HG02885 (cell line): Measurements from ENCODE around the gene ATP5MC2.
"Not testable (repeated sequence)": the region's sequence is repeated elsewhere in the genome, so short reads cannot be mapped to it uniquely, and the experiment has no call there.

Source experiments
- ATAC-seq: cut with Tn5 transposase; IDR thresholded peaks from one replicate; pipeline ENCODE4 v1.9.1; 2021; ENCODE audit warnings: mild to moderate bottlenecking; ENCODE audit not compliant: unreplicated experiment, poor library complexity

The ATP5MC2 gene

DNA sequence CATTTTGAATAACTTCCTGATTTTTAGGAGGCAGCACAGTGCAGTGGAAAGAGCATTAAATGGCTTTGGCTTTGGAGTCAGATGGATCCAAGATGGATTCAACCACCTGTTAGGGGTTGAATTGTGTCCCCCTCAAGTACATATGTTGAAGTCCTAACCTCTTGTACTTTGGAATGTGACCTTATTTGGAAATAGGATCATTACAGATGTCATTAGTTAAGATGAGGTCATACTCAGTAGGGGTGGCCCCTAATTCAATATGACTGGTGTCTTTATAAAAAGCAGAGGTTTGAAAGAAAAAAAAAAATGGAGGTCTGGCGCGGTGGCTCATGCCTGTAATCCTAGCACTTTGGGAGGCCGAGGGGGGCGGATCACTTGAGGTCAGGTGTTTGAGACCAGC lies 18.8 kb downstream of the ATP5MC2 start:
- no peak for ATAC-seq

DNA sequence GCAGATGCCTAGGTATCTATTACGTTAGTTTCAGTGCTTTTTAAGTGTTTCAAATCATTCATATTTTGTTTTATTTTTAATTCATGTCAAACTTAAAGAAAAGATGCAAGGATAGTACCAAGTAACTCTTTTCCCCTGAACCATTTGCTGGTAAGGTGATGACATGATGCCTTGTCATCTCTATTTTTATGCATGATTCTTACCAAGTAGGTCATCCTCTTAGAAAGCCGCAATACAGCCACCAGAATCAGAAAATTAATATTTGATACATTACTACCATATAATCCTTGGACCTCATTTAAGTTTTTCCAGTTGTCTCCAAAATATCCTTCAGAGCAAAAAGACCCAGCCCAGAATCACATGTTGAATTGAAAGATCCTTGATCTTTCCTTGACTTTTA lies 22.3 kb downstream of the ATP5MC2 start:
- ATAC-seq, result no peak

DNA sequence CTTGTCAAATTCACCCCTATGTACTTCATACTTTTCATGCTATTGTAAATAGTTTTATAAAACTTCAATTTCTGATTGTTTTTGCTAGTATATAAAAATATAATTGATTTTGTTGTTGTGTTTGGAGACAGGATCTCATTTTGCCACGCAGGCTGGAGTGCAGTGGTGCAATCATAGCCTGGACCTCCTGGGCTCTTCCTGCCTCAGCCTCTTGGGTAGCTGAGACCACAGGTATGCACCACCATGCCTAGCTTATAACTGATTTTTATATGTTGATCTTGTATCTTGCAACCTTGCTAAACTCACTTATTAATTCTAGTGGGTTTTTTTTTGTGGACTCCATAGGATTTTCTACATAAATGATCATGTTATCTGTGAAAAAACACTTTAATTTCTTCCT lies 23.5 kb downstream of the ATP5MC2 start:
- ATAC-seq, result no peak

DNA sequence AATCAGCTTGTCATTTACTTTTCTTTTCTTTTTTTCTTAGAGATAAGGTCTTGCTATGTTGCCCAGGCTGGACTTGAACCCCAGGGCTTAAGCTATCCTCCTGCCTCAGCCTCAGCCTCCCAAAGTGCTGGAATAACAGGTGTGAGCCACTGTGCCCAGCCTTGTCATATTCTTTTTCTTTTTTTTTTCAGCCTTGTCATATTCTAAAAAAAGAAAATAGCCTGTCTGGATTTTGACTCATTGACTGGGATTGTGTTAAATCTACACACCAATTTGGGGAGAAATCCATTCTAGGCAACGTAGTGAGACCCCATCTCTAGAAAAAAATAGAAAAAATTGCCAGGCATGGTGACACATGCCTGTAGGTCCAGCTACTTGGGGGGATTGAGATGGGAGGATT lies 24.1 kb downstream of the ATP5MC2 start:
- no peak for ATAC-seq

DNA sequence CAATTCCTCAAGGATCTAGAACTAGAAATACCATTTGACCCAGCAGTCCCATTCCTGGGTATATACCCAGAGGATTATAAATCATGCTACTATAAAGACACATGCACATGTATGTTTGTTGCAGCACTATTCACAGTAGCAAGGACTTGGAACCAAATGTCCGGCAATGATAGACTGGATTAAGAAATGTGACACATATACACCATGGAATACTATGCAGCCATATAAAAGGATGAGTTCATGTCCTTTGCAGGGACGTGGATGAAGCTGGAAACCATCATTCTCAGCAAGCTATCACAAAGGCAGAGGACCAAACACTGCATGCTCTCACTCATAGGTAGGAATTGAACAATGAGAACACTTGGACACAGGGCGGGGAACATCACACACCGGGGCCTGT lies 29.6 kb downstream of the ATP5MC2 start:
- ATAC-seq, result not testable (repeated sequence)

DNA sequence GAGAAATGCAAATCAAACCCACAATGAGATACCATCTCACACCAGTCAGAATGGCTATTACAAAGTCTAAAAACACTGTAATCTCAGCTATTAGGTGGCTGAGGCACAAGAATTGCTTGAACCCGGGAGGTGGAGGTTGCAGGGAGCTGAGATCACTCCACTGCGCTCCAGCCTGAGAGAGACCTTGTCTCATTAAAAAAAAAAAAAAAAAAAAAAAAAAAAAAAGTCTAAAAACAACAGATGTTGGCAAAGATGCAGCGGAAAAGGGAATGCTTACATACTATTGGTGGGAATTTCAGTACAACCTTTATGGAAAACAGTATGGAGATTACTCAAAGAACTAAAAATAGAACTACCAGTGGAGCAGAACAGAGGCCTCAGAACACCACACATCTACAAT lies 30.7 kb downstream of the ATP5MC2 start:
- ATAC-seq, result no peak

DNA sequence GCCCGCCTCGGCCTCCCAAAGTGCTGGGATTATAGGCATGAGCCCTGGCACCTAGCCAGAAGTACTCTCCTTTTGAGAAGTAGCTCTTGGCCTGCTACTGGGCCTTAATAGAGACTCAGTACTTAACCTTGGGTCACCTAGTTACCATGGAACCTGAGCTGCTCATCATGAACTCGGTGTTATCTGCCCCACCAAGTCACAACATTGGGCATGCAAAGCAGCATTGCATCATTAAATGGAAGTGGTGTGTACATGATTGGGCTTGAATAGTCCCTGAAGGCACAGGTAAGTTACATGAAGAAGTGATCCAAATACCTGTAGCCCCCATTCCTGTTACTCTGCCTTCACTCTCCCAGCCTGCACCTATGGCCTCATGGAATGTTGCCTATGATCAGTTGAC lies 31.8 kb downstream of the ATP5MC2 start:
- ATAC-seq, result no peak

DNA sequence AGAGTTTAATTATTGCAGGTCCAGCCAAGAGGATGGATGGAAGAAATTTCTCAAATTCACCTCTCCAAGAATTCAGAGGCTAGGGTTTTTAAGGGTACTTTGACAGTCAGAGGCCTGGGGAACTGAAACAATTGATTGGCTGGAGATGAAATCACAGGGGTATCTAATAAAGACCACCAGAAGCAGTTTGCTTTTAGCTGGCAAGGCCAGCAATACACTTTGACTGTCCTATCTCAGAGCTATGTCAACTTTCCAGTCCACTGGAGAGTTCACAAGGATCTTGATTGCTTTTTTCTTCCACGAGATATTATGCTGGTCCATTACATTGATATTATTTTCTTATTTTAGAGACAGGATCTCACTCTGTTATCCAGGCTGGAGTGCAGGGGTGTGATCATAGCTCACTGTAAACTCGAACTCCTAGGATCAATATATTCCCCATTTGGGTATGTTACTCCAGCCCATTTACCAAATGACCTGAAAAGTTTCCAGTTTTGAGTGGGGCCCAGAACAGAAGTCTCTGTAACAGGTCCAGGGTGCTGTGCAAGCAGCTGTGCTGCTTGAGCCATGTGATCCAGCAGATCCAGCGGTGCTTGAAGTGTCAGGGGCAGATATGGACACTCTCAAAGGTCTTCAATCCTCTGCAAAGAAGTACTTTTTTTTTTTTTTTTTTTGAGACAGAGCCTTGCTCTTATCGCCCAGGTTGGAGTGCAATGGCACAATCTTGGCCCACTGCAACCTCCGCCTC lies 32.5 kb downstream of the ATP5MC2 start:
- no peak for ATAC-seq

DNA sequence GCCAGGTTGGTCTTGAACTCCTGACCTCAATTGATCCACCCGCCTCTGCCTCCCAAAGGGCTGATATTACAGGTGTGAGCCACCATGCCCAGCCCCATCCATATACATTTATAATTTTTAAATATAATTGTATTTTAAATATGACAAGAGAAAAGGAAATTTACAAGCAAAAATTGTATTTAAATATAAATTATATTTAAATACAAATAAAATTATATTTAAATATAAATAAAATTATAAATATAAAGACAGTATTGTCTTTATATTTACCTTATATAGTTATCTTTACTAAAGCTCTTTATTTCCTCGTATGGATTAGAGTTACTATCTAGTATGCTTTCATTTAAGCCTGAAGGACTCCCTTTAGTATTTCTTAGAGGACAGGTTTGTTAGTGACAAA lies 37.8 kb downstream of the ATP5MC2 start:
- no peak for ATAC-seq

DNA sequence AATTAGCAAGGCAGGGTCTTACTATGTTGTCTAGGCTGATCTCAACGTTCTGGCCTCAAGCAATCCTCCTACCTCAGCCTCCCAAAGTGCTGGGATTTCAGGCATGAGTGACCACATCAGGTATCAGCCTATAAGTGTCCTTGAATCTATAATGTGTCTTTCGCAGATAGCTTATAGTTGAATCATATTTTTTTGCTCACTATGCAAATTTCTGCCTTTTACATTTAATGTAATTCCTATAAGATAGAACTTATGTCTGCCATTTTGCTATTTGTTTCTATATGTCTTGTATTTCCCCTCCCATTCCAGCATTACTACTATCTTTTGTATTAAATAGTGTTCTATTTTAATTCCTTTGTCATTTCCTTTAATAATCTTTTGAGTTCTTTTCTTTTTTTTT lies 39.2 kb downstream of the ATP5MC2 start:
- no peak for ATAC-seq

DNA sequence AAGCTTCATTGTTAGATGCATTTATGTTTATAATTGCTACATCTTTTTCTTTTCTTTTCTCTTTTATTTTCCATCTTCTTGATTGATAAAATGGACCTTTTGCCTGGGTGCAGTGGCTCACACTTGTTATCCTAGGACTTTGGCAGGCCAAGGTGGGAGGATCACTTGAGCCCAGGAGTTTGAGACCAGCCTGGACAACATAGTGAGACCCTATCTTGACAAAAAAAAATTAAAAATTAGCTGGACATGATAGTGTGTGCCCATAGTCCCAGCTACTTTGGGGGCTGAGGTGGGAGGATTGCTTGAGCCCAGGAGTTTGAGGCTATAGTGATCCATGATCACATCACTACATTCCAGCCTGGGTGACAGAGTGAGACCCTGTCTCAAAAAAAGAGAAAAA lies 40.2 kb downstream of the ATP5MC2 start:
- not testable (repeated sequence) for ATAC-seq

DNA sequence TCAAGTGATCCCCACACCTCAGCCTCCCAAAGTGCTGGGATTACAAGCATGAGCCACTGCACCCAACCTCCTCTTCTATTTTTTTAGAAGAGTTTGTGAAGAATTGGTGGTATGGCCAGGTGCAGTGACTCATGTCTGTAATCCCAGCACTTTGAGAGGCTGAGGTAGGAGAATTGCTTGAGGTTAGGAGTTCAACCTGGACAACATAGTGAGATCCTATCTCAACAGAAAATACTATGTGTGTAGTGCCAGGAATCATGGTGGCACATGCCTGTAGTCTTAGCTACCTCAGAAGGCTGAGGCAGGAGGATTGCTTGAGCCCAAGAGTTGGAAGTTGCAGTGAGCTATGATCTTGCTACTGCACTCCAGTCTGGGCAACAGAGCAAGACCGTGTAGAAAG lies 44.2 kb downstream of the ATP5MC2 start:
- ATAC-seq, result no peak

DNA sequence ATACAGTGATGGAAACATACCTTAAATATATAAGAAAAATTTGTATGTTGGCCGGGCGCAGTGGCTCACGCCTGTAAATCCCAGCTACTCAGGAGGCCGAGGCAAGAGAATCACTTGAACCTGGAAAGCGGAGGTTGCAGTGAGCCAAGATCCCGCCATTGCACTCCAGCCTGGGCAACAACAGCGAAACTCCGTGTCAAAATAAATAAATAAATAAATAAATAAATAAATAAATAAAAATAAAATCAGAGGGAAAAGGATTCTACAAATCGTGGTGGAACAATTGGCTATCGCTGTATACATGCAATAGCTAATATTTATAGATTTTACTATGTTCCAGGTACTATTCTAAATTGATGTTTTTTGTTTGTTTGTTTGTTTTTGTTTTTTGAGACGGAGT lies 48.0 kb downstream of the ATP5MC2 start:
- no peak for ATAC-seq

DNA sequence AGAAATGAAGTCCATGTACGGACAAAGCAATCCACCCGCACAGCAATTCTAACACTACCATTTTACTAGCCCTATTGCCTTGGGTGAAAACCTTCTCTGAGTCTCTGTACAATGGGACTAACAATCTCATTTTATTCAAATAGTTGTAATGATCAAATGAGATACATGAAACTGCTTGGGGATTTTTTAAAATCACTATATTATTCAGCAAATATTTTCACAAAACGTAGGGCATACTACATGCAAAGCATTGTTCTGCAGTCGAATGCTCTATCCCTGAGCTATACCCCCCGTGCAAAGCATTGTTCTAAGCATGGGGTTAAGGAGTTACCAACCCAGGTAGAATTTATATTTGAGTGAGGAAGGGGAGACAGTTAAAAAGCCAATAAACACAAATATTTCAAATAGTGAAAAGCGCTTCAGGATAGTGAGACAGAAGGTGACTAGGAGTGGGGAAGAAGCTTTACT lies 49.1 kb downstream of the ATP5MC2 start:
- no peak for ATAC-seq

DNA sequence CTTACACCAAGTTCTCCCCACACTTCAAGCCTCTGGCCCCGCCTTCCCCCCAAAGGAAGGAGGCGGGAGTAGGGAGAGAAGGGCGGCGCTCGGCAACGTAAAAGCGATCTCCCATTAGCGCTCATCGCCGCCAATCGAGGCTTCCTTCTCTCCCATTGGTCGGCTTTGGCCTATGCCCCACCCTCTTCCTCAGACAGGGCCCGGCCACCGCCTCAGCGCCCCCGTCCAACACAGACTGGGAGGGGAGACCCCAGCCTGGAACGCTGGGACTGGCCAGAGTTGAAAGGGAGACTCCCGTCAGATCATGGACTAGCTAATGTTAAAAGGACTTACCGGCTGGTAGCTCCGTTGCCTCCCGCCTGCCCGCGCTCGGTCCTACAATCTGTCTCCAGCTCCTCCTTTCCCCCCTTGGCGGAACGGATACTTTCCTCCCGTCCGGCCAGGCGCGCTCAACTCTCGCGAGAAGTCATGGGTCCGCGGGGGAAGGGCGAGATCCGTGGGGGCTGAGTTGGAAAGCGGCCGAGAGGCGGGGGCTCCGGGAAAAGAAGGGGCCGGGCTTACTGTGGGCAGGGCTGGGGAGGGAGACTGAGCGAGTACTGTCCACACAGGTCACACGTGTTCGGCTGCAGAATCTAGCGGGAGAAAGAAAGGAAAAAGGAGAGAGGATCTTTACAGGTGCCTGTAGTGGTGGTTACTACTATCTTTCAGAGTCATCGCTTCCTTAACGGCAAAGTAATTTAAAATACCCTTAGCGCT lies 49.8 kb downstream of the ATP5MC2 start, which contains the start of gene ATF7:
Gene ATF7 (minus strand): TSS at position 437 of the 756 bp plus-strand sequence. CDS start 25,382 bp downstream, outside the sequence.
- ATAC-seq, result peak; percentile 94

DNA sequence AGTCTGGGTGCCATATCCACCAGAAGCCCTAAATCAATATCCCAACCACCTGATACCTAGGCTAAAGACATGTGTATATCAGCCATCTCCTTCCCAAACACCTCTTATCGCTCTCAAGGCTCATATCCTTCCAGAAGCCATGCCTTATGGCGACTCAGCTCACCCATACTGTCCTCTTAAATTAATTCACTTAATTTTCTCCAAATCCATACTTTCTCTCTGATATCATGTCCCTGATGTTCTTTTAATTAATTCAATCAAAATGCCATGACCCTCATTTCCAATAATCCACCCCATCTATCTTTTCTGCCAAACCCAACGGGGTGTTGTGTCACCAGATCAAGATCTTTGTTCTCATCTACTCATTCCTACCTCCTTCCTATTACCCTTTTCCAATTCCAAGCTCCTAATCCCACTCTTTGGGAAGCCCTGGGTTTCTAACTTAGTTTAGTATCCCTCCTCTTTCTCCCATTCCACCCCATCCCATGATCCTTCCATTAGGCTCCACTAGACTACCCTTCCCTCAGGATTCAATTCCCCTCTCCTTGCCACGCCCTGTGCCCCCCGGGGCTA lies 50.4 kb downstream of the ATP5MC2 start:
- ATAC-seq, result no peak

DNA sequence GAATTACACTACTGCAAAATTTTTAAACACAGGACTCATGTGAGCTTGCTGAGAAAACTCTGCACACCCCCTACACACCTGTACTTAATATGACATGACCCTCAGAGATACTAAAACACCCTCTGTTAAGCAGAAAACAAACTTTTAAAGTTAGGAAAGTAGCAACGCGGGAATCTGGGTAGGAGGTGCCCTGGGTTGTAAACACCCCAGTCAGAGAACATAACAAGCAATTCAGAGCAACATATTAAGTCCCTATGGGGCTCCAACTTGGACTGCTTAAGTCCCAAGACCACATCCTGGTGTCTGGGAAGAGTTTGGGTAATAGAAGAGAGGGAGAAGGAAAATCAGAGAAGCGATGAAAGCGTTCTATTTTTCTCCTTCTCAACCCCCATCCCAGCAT lies 50.9 kb downstream of the ATP5MC2 start:
- ATAC-seq, result no peak

DNA sequence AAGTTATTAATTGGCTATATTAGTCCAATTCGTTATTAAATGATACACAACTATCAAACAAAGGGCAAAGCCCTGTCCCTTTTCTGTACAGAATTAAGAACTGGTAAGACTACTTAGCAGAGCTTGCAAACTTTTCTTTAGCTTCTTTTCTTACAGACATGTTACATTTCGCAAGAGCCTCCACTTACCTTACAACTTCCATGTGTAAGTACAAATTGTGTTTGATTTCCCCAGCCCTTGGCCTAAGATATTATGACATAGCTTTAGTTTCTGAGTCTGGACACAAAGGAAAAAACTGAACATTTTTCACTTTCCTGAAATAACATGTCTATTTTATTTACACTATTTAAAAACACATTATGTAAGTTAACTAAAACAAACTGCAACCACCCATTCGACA lies 51.4 kb downstream of the ATP5MC2 start:
- ATAC-seq, result no peak

DNA sequence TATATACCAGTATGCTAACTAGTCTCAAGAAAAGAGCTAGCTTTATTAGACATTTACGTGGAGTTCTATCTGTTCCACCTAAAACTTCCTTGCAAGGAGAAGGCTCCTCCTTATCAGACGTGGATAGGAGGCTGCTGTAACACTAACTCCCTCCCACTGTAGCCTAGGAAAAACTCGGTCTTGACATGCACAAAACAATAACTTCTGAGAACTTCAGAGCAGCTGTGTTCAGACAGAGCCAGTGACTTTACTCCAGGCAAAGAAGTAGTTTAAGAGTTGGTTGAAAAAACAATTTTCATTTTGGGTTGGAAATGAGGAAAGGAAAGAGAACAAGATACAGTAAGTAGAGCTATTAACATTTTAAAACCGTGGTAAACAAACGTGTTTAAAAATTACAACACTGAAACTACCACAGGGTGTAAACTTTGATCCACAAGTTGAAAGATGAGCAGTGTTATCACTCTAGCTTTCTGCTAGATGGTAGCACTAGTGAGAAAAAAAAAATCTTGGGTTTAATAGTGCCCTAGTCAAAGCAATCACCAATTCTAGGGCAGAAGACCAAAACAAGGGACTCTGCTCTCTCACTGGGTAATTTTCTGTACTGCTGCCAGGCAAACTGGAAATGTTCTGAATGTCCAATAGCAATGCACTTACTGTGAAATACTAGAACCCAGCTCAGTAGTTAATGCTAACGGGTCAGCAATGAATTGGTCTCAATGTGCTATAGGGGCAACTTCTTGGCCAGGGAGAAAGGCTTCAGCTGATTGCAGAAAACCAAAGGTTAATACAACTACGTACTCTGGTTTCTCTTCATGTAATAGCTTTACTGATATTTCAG lies 52.1 kb downstream of the ATP5MC2 start:
- no peak for ATAC-seq

DNA sequence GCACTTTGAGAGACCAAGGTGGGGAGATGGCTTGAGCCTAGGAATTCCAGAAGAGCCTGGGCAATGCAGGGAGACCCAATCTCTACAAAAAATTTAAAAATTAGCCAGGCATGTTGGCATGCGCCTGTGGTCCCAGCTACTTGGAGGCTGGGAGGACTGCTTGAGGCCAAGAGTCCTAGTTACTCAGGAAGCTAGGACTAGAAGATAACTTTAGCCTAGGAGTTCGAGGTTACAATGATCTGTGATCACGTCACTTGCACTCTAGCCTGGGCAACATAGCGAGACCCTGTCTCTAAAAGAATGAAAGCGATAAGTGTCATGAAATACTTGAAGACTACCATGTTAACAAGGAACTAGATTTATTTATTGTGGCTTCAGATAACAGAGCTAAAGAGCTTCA lies 53.2 kb downstream of the ATP5MC2 start:
- ATAC-seq, result no peak
